ENCODE data around the gene OTUB1.

The OTUB1 gene

DNA sequence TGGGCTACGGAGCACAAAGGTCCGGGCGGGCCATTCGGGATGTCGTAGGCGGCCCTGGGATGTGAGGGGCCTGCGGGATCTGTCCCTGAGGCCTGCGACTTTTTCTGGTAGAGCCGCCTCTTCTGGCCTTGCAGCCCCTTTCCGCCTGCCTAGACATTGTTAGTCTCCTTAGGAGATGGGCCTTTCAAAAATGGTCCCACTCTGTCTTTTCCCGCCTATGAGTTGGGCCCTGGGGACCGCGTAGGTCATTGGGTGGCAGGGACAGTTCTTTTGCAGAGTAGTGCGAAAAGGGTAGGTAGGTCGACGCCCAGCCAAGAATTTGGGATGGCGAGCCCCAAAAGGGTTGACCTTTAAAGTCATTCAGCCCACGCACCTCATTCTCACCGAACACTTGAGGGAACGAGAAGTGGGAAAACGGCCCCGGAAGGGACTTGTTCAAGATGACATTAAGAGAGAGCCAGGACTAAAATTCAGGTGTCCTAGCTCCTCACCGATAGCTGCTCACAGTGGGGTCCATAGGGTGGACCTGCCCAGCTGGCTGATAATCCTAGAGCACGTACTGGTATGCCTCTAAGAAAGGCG is 785 bp downstream of the OTUB1 start:
- DNase-seq (ENCODE audit: extremely low read depth, insufficient read length), result no peak
- peak overlapping the region; percentile 99 for H3K4me3 ChIP-seq (replicated peaks; ENCODE audit: low read depth, low read length)
- no peak for TF ChIP-seq CTCF (IDR thresholded peaks at IDR 0.05; ENCODE audit: insufficient read depth, low read length, poor library complexity, severe bottlenecking)

GRCh38 chr11:63991558-63991957 is 5.3 kb downstream of the OTUB1 start:
- no peak for TF ChIP-seq CTCF (IDR thresholded peaks at IDR 0.05; ENCODE audit: insufficient read depth, low read length, poor library complexity, severe bottlenecking)
- Histone ChIP-seq H3K4me3 (replicated peaks; ENCODE audit: low read depth, low read length) (no peak overlapping the region), H3K36me3 (ENCODE audit: control insufficient read depth, insufficient read depth, low read length) (peaks cover 24% of the 10 kb centered on the region), H3K27me3 (replicated peaks; ENCODE audit: control insufficient read depth, insufficient read depth, low read length) (no peaks in the 10 kb centered on the region)
- no peak for DNase-seq (ENCODE audit: extremely low read depth, insufficient read length)

More for the DNA sequence above, 785 bp downstream of the OTUB1 start:
- H3K36me3 ChIP-seq (ENCODE audit: control insufficient read depth, insufficient read depth, low read length), result peaks cover 17% of the 10 kb centered on the region
- H3K27me3 ChIP-seq (replicated peaks; ENCODE audit: control insufficient read depth, insufficient read depth, low read length), result no peaks in the 10 kb centered on the region

DNA sequence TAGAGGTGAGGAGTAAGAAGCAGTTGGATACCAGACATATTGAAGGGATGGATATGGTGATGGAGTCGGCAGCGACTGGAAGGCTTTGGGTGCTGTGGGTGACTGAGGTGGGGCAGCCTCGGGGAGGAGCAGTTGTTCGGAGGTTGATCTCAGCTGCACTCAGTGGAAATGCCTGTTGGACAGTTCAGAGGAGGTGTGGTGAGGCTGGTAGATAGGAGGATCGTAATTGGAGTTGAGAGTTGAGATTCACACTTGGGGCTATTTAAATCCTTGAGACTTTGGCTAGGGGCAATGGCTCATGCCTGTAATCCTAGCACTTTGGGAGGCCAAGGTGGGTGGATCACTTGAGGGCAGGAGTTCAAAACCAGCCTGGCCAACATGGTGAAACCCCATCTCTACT is 6.9 kb downstream of the OTUB1 start:
- TF ChIP-seq CTCF (IDR thresholded peaks at IDR 0.05; ENCODE audit: insufficient read depth, low read length, poor library complexity, severe bottlenecking), result no peak
- no peak for DNase-seq (ENCODE audit: extremely low read depth, insufficient read length)
- Histone ChIP-seq H3K36me3 (ENCODE audit: control insufficient read depth, insufficient read depth, low read length) (peaks cover 31% of the 10 kb centered on the region), H3K4me3 (replicated peaks; ENCODE audit: low read depth, low read length) (no peak overlapping the region), H3K27me3 (replicated peaks; ENCODE audit: control insufficient read depth, insufficient read depth, low read length) (no peaks in the 10 kb centered on the region)

DNA sequence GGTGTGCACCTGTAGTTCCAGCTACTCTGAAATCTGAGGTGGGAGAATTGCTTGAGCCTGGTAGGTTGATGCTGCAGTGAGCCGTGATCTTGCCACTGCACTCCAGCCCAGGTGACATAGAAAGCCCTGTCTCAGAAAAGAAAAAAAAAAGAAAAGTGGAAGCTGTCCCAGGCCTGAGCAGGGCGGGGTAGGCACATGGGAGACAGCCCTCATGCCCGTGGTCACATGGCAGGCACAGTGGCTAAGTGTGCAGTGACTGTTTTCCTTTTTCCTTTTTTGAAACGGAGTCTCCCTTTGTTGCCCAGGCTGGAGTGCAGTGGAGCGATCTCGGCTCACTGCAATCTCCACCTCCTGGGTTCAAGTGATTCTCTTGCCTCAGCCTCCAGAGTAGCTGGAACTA is 7.8 kb downstream of the OTUB1 start:
- Histone ChIP-seq H3K36me3 (ENCODE audit: control insufficient read depth, insufficient read depth, low read length) (peaks cover 27% of the 10 kb centered on the region), H3K27me3 (replicated peaks; ENCODE audit: control insufficient read depth, insufficient read depth, low read length) (no peaks in the 10 kb centered on the region), H3K4me3 (replicated peaks; ENCODE audit: low read depth, low read length) (no peak overlapping the region)
- no peak for TF ChIP-seq CTCF (IDR thresholded peaks at IDR 0.05; ENCODE audit: insufficient read depth, low read length, poor library complexity, severe bottlenecking)
- no peak for DNase-seq (ENCODE audit: extremely low read depth, insufficient read length)

- Histone ChIP-seq H3K4me3 (replicated peaks; ENCODE audit: low read depth, low read length) (no peak overlapping the region), H3K36me3 (ENCODE audit: control insufficient read depth, insufficient read depth, low read length) (peaks cover 16% of the 10 kb centered on the region), H3K27me3 (replicated peaks; ENCODE audit: control insufficient read depth, insufficient read depth, low read length) (no peaks in the 10 kb centered on the region)
- DNase-seq (ENCODE audit: extremely low read depth, insufficient read length), result no peak
- TF ChIP-seq CTCF (IDR thresholded peaks at IDR 0.05; ENCODE audit: insufficient read depth, low read length, poor library complexity, severe bottlenecking), result no peak
Measured at GRCh38 chr11:63996512-63996911, 10.3 kb downstream of the OTUB1 start.
